ENCODE results near the gene SNRNP25.
A peak's percentile ranks its signal among the peaks of the same experiment; 100 is the strongest.

The SNRNP25 gene

DNA sequence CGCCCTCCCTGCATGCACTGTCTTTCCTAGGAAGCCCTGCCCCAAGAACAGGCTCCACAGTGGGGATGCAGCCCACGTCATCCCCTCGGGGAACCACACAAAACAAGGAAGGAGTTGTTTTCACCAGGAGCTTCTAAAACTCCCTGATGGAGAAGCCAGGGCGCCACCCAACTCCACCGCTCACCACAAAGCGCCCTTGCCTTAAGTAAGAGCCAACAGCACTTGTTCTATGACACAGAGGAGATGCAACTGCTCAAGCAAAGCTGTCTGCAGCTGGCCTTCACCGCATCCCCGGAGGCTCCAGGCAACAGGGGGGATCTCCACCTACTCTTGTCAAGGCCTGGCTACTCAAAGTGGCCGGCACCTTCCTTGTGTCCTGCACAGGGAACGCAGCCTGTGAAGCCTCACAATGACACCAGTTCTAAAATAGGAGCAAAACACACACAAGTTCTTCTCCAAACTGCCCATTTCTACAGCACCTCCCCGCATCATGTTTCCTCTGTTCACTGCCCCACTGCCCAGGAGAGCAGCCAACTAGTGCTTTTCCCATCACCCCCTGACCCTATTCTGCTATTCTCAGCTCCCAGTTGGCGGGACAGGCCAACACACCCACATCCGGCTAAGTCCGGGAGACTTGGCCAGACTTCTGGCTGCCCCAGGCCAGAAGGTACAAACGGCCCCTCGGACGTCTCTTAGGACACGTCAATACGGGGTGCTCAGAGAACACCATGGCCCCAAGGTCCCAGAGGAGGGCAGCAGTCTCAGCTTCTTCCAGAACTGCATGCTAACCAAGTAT lies 48.6 kb downstream of the SNRNP25 start:
- Mint-ChIP-seq H3K27me3 (no peaks in the 10 kb centered on the region), H3K27ac (no peak overlapping the region), H3K9me3 (no peaks in the 10 kb centered on the region), H3K4me3 (no peak overlapping the region), H3K4me1 (peaks cover 7% of the 10 kb centered on the region), H3K36me3 (peaks cover 4% of the 10 kb centered on the region)
- ATAC-seq (ENCODE audit: low read depth) (no peak), DNase-seq (ENCODE audit: low spot score in 2 of 2) (no peak)

- H3K4me1 Mint-ChIP-seq, result peaks cover 5% of the 10 kb centered on the region
- no peak overlapping the region for H3K27ac Mint-ChIP-seq
- H3K36me3 Mint-ChIP-seq, result peaks cover 4% of the 10 kb centered on the region
- H3K4me3 Mint-ChIP-seq, result no peak overlapping the region
- DNase-seq (ENCODE audit: low spot score in 2 of 2) (no peak), ATAC-seq (ENCODE audit: low read depth) (no peak)
- H3K27me3 Mint-ChIP-seq, result no peaks in the 10 kb centered on the region
- no peaks in the 10 kb centered on the region for H3K9me3 Mint-ChIP-seq
Observed at GRCh38 chr16:104355-104754, 50.7 kb downstream of the SNRNP25 start.

- Mint-ChIP-seq H3K4me3 (no peak overlapping the region), H3K27me3 (no peaks in the 10 kb centered on the region), H3K36me3 (peaks cover 4% of the 10 kb centered on the region), H3K4me1 (peaks cover 5% of the 10 kb centered on the region), H3K27ac (no peak overlapping the region), H3K9me3 (no peaks in the 10 kb centered on the region)
- DNase-seq (ENCODE audit: low spot score in 2 of 2), result no peak
- ATAC-seq (ENCODE audit: low read depth), result no peak
Observed at GRCh38 chr16:104928-105327, 51.3 kb downstream of the SNRNP25 start.

GRCh38 chr16:105521-105920 lies 51.9 kb downstream of the SNRNP25 start:
- no peak for DNase-seq (ENCODE audit: low spot score in 2 of 2)
- H3K27ac Mint-ChIP-seq, result no peak overlapping the region
- no peaks in the 10 kb centered on the region for H3K27me3 Mint-ChIP-seq
- peaks cover 4% of the 10 kb centered on the region for H3K36me3 Mint-ChIP-seq
- no peak for ATAC-seq (ENCODE audit: low read depth)
- H3K4me1 Mint-ChIP-seq, result peaks cover 5% of the 10 kb centered on the region
- H3K9me3 Mint-ChIP-seq, result no peaks in the 10 kb centered on the region
- no peak overlapping the region for H3K4me3 Mint-ChIP-seq

GRCh38 chr16:106623-107324 lies 53.1 kb downstream of the SNRNP25 start:
- Mint-ChIP-seq H3K27me3 (no peaks in the 10 kb centered on the region), H3K36me3 (peaks cover 6% of the 10 kb centered on the region), H3K9me3 (no peaks in the 10 kb centered on the region), H3K27ac (no peak overlapping the region), H3K4me1 (peaks cover 5% of the 10 kb centered on the region), H3K4me3 (no peak overlapping the region)
- ATAC-seq (ENCODE audit: low read depth) (peak; percentile 79), DNase-seq (ENCODE audit: low spot score in 2 of 2) (peak; percentile 48 to 55)

Measured in memory B cell (primary cell).